HUDEP-2 (cell line): ENCODE data around the gene HECA.
"Not testable (repeated sequence)": the region's sequence is repeated elsewhere in the genome, so short reads cannot be mapped to it uniquely, and the experiment has no call there.

ENCODE experiments used
- DNase-seq, 76 experiments: peaks; one replicate each; lab custom pipeline; 2025; ENCODE audit not compliant: unreplicated experiment in 76 of 76; lab: John Stamatoyannopoulos, UW

HECA gene

DNA sequence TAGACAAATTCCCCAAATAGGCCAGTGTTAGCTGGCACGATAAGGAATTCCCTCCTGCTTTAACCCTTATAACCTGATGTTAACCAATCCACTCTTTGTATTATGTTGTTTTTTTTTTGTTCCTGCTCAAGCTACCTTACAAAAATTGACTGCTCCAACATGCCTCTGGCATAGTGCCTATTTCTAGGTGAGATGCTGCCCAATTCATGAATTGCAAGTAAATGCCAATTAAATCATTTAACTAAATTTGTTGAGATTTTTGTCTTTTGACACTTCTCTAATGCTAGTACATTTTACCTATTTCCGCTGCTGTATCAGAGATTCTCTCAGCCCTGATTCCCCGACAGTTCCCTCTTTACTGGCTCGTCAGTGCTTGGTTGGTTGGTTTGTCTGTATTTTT, 66.5 kb downstream of the HECA start:
- DNase-seq: no peak

- DNase-seq: peak in 20 of 76 experiments; percentile 4 to 42 (median 18)
Measured at GRCh38 chr6:139204978-139205377, 70.1 kb downstream of the HECA start.

- no peak for DNase-seq
Measured at GRCh38 chr6:139205843-139206242, 71.0 kb downstream of the HECA start.

- DNase-seq: not testable (repeated sequence)
Measured at GRCh38 chr6:139210766-139211165, 75.9 kb downstream of the HECA start.

GRCh38 chr6:139212460-139212859, 77.6 kb downstream of the HECA start:
- not testable (repeated sequence) for DNase-seq

DNA sequence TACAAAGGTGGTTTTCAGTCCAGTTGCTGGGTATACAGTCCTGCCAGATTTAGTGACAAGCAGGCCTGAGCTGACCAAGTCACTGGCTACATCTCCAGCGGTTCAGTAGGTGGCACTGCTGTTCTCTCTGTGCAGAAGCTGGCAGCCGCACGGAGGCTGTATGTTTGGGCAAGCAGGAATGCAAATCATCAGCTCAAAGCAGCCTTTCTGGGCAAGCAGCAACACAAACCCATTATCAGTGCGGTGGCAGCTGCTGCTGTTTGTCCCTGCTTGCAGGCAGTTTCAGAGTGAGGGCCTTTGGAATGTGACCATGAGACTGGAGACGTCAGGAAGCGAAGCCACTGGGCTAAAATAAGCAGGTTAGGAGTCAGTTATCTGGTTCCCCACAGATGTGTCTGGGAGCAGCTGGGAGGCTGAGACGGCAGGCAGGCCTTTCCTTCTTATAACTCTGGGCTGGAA, 84.4 kb downstream of the HECA start:
- peak in 66 of 76 experiments; percentile 16 to 85 (median 47) for DNase-seq

- DNase-seq: no peak
Measured at GRCh38 chr6:139219746-139220145, 84.9 kb downstream of the HECA start.

- not testable (repeated sequence) for DNase-seq
Measured at GRCh38 chr6:139228387-139228786, 93.5 kb downstream of the HECA start.
